Suprapubic skin (tissue), 4 donors: ENCODE measurements around the gene NRF1.

Experiments
- CTCF ChIP-seq, 2 donors: fragments of 200-600 bp in 1 of 2; fragments of 450-650 bp in 1 of 2; sonication (generic) in 1 of 2; IDR thresholded peaks; one replicate each; pipeline ENCODE4 v1.5.1; 2016 to 2019; ENCODE audit warnings: antibody characterized with exemption in 2 of 2, mild to moderate bottlenecking in 1 of 2, moderate library complexity in 1 of 2
- EP300 ChIP-seq: sonication (generic); formaldehyde crosslinking; IDR thresholded peaks from one replicate; pipeline ENCODE4 v1.6.1; 2017; ENCODE audit warnings: antibody characterized with exemption
- POLR2A ChIP-seq, 2 donors: fragments of 450-650 bp; IDR thresholded peaks; one replicate each; pipeline ENCODE4 v1.6.1; 2017; ENCODE audit warnings: antibody characterized with exemption in 2 of 2, mild to moderate bottlenecking in 2 of 2, moderate library complexity in 2 of 2
- POLR2AphosphoS5 ChIP-seq, 3 donors: sonication (generic); formaldehyde crosslinking; IDR thresholded peaks; one replicate each; pipeline ENCODE4 v1.6.1; 2017; ENCODE audit warnings: antibody characterized with exemption in 3 of 3

DNA sequence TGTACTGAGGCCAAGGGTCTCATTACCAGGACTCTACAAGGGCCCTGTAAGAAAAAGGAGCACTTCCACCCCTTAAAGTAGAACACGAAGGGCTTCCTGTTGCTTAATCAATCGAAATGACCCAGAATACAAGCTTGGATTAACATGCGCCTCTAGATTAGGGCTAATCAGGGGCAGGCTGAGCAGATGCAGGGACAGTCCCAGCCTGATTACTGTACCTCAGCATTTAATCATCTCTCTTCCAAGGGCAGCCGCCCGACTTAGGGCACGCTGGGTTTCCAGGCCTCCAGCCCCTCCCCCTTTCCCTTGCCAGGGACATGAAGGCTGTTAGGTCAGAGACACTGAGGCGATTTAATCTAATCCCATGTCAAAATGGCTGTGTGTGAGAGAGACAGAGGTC, 138.6 kb downstream of the NRF1 start:
- TF ChIP-seq CTCF (IDR thresholded peaks at IDR 0.05) (no peak), POLR2A (IDR thresholded peaks at IDR 0.05) (no peak), EP300 (no peak), POLR2AphosphoS5 (IDR thresholded peaks at IDR 0.05) (no peak)
